K562 (cell line): ENCODE data around the gene METAP1D. TPM values are rescaled to one million over a fixed set of nuclear protein-coding genes. Genes with fewer than 3 reads are reported as not detected.

Source experiments
- ARID3B ChIP-seq: fragments of 250-450 bp; sonication (Bioruptor Pico); IDR thresholded peaks from 2 replicates; pipeline ENCODE4 v1.4.0; 2020; ENCODE audit warnings: borderline replicate concordance
- ARNT ChIP-seq, 2 experiments: fragments of 450-650 bp; IDR thresholded peaks; 2 replicates each; pipeline ENCODE4 v1.6.1; 2016; ENCODE audit warnings: mild to moderate bottlenecking in 1 of 2
- ATF7 ChIP-seq: fragments of 450-650 bp; IDR thresholded peaks from 2 replicates; pipeline ENCODE4 v1.7.1; 2014; ENCODE audit warnings: mild to moderate bottlenecking, moderate library complexity
- CTCF ChIP-seq, 3 experiments: IDR thresholded peaks in 2 of 3; conservative IDR thresholded peaks in 1 of 3; 2 replicates each; pipeline ENCODE4 v1.5.1; 2011 to 2012; ENCODE audit warnings: low read length in 3 of 3, mild to moderate bottlenecking in 3 of 3, control low read depth in 2 of 3, improper control_type of control experiment in 1 of 3, inconsistent platforms in 1 of 3, low read depth in 1 of 3, mixed read lengths in 1 of 3, moderate library complexity in 1 of 3; ENCODE audit not compliant: insufficient read depth in 2 of 3
- HEY1 ChIP-seq: fragments of 250-450 bp; sonication (Bioruptor Pico); IDR thresholded peaks from 2 replicates; pipeline ENCODE4 v1.5.0; 2020; ENCODE audit warnings: mild to moderate bottlenecking, moderate library complexity, borderline replicate concordance
- HOMEZ ChIP-seq: fragments of 250-450 bp; sonication (Bioruptor Pico); IDR thresholded peaks from 2 replicates; pipeline ENCODE4 v1.4.0; 2020; ENCODE audit warnings: mild to moderate bottlenecking, moderate library complexity
- KLF6 ChIP-seq: fragments of 250-450 bp; sonication (Bioruptor Pico); IDR thresholded peaks from 2 replicates; pipeline ENCODE4 v1.4.0; 2020; ENCODE audit warnings: mild to moderate bottlenecking, moderate library complexity, borderline replicate concordance
- MECOM ChIP-seq: fragments of 250-450 bp; sonication (Bioruptor Pico); IDR thresholded peaks from 2 replicates; pipeline ENCODE4 v1.8.0; 2022; ENCODE audit warnings: inconsistent platforms
- SNRNP70 ChIP-seq: fragments of 200-400 bp; formaldehyde crosslinking; optimal IDR thresholded peaks from 2 replicates; pipeline ENCODE3; 2017; ENCODE audit warnings: low read depth, low read length
- THRB ChIP-seq: fragments of 450-650 bp; formaldehyde crosslinking; conservative IDR thresholded peaks from 2 replicates; pipeline ENCODE4 v1.4.0; 2022; ENCODE audit warnings: mild to moderate bottlenecking, missing genetic modification characterization
- ZNF311 ChIP-seq: fragments of 250-450 bp; sonication (Bioruptor Pico); IDR thresholded peaks from 2 replicates; pipeline ENCODE4 v1.4.0; 2020; ENCODE audit warnings: mild to moderate bottlenecking, moderate library complexity
- polyA plus RNA-seq, 8 experiments: library from polyadenylated mRNA; depleted of rRNA in 4 of 8; stranded (reverse) in 5 of 8; unstranded in 3 of 8; fragments of >200 nt; fragmentation: Nextera tagmentation in 2 of 8; fragmentation: Illumina TruSeq in 1 of 8; extraction: Ambion mirVana in 2 of 8; extraction: Trizol in 1 of 8; gene quantifications; 2 replicates each; pipeline versions ENCODE4 v1.2.1 to v1.2.3, GENCODE V29; 2011 to 2014; ENCODE audit warnings: inconsistent platforms in 1 of 8, missing spikeins in 1 of 8
- total RNA-seq, 7 experiments: library from RNA; depleted of rRNA in 6 of 7; stranded (reverse); fragments of >200 nt in 6 of 7; fragmentation: Illumina TruSeq in 2 of 7; extraction: Trizol in 2 of 7; gene quantifications; 2 replicates each; pipeline versions ENCODE4 v1.2.1 to v1.2.3, GENCODE V29; 2011 to 2021; ENCODE audit warnings: low replicate concordance in 1 of 7
- TF ChIP-seq, protein P1 (sequence below): sonication (generic); formaldehyde crosslinking; IDR thresholded peaks from 2 replicates; pipeline ENCODE4 v1.8.1; 2022; ENCODE audit warnings: missing genetic modification reagents
- TF ChIP-seq, protein P2 (sequence below): fragments of 250-450 bp; sonication (Bioruptor Pico); IDR thresholded peaks from 2 replicates; pipeline ENCODE4 v1.5.0; 2021
- TF ChIP-seq, protein P3 (sequence below): sonication (generic); formaldehyde crosslinking; IDR thresholded peaks from 2 replicates; pipeline ENCODE4 v1.9.0; 2022; ENCODE audit warnings: mild to moderate bottlenecking, missing genetic modification reagents

METAP1D gene
- total and polyA plus RNA-seq, 9 of the 15 experiments (the other 6 are each of a cell fraction or from before 2014, with no cell fraction given) = 8.0 to 23.4 (median 15.7) TPM

DNA sequence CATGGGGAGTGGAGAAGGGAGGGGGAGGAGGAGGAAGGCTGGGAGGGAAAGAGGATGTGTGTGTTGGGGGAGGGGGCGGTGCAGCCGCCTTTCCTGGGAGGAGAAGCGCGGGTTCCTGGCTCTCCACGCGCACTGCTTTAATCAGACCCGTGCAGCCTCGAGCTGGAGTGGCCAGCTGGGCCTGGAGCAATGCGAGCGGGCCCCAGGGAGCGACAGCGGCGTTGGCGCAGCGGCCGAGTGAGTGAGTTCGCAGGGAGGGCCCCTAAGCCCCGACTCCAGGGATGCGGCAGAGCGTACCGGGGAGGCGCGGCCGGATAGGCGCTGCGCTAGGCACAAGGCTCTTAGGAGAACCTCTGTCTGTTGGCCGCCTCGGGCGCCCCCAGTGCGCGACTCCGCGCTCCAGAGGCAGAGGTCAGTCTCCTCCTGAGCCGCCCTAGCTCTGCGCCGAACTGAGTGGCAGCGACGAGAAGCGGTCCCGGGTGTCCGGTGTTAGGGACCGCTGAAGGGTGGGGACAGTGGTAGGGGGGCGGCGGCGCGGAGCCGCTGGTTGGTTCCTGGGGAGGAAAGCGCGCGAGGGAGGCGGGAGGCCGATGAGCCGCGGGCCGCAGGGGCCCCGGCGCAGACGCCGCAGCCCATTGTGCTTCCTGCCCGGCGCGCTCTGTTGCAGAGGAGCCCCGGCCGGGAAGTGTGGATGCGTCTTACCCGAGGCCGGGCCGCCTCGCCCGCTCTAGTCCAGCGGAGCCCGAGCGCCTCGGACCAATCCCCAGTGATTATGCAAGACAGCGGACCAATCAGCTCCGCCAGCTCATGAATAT, 85.1 kb downstream of the METAP1D start (continued):
- TF ChIP-seq CTCF (IDR thresholded peaks at IDR 0.05 in 2 of 3, conservative IDR thresholded peaks at IDR 0.05 in 1 of 3; ENCODE audit: insufficient read depth in 2 of 3, low read depth in 1 of 3, low read length in 3 of 3) (no peak), ATF7 (0 out of 2 replicates have a peak, but pooled peaks have one; percentile 70), MECOM (CRISPR knock-in tag) (no peak), ARID3B (CRISPR knock-in tag) (0 out of 2 replicates have a peak, but pooled peaks have one; percentile 32), SNRNP70 (no peak), ARNT (IDR thresholded peaks at IDR 0.05) (no peak), KLF6 (CRISPR knock-in tag) (no peak), HOMEZ (CRISPR knock-in tag) (0 out of 2 replicates have a peak, but pooled peaks have one; percentile 20), ZNF311 (CRISPR knock-in tag) (no peak), HEY1 (CRISPR knock-in tag) (no peak), THRB (CRISPR knock-in tag) (no peak)
- TF ChIP-seq, protein P1, sequence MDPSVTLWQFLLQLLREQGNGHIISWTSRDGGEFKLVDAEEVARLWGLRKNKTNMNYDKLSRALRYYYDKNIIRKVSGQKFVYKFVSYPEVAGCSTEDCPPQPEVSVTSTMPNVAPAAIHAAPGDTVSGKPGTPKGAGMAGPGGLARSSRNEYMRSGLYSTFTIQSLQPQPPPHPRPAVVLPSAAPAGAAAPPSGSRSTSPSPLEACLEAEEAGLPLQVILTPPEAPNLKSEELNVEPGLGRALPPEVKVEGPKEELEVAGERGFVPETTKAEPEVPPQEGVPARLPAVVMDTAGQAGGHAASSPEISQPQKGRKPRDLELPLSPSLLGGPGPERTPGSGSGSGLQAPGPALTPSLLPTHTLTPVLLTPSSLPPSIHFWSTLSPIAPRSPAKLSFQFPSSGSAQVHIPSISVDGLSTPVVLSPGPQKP (CRISPR knock-in tag) = no peak
- TF ChIP-seq, protein P2, sequence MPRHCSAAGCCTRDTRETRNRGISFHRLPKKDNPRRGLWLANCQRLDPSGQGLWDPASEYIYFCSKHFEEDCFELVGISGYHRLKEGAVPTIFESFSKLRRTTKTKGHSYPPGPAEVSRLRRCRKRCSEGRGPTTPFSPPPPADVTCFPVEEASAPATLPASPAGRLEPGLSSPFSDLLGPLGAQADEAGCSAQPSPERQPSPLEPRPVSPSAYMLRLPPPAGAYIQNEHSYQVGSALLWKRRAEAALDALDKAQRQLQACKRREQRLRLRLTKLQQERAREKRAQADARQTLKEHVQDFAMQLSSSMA (CRISPR knock-in tag) = peak; percentile 77; the same call in 1 of the 2 replicates
- TF ChIP-seq, protein P3, sequence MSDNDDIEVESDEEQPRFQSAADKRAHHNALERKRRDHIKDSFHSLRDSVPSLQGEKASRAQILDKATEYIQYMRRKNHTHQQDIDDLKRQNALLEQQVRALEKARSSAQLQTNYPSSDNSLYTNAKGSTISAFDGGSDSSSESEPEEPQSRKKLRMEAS (CRISPR knock-in tag) = peak; percentile 81
